ENCODE measurements around the gene RTN4R. TPM values are rescaled to one million over a fixed set of nuclear protein-coding genes. Genes with fewer than 3 reads are reported as not detected.

The RTN4R gene
- total RNA-seq, 4 donors from 2014 or later = 0.29 to 0.75 TPM; not detected in 2

DNA sequence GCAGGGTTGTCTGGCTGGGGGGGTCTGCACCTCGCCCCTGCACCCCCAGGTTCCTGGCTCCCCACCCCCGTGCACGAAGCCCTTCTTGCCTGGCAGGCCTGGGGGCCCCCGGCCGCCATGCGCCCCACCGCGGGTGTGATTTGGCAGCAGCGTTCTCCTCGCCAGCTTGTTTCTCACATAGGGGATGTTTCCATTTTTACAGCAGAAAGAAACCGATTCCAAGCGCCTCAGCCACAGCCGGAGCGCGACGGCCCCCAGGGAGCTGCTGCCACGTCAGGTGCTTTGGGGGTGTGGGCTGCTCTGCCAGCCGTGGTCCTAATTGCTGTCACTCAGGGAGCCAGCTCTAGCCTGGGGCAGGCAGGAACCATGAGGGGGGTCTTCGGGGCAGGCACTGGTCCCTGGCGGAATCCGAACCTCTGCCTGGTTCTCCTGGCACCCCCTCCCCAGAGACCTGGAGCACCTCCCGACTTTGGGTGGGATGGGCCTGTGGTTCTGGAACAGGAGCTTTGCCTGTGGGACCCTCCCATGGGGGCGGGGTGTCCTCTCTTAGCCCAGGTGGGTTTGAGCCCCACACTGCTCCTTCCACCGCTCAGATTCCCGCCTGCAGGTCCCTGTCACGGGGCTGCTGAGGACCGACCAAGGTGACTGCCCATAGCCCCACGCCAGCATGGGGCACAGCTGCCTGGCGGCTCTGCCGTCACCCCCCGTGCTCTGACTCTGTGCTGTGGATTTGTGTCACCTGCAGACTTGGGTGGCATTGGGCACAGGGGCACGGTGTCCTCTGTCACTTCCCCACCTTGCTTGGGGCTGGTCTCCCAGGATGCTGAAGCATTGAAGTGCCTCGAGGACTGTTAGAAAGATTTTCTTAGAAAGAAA is 54.0 kb downstream of the RTN4R start:
- Histone ChIP-seq H3K4me3 (no peak overlapping the region), H3K27ac (no peak overlapping the region), H3K27me3 (no peaks in the 10 kb centered on the region), H3K36me3 (no peaks in the 10 kb centered on the region), H3K9me3 (no peaks in the 10 kb centered on the region), H3K4me1 (no peaks in the 10 kb centered on the region)
- TF ChIP-seq POLR2A (IDR thresholded peaks at IDR 0.05) (no peak), CTCF (IDR thresholded peaks at IDR 0.05 in 4 of 5, conservative IDR thresholded peaks at IDR 0.05 in 1 of 5) (no peak)
- ATAC-seq = no peak
- in situ Hi-C loops (cut with MboI; ENCODE audit: low sequenced_read_pairs in 4 of 4) = no loop called here
- DNase-seq = no peak
- intact Hi-C loops (cut with DNase I; ENCODE audit: low total_unique reads) = no loop called here

DNA sequence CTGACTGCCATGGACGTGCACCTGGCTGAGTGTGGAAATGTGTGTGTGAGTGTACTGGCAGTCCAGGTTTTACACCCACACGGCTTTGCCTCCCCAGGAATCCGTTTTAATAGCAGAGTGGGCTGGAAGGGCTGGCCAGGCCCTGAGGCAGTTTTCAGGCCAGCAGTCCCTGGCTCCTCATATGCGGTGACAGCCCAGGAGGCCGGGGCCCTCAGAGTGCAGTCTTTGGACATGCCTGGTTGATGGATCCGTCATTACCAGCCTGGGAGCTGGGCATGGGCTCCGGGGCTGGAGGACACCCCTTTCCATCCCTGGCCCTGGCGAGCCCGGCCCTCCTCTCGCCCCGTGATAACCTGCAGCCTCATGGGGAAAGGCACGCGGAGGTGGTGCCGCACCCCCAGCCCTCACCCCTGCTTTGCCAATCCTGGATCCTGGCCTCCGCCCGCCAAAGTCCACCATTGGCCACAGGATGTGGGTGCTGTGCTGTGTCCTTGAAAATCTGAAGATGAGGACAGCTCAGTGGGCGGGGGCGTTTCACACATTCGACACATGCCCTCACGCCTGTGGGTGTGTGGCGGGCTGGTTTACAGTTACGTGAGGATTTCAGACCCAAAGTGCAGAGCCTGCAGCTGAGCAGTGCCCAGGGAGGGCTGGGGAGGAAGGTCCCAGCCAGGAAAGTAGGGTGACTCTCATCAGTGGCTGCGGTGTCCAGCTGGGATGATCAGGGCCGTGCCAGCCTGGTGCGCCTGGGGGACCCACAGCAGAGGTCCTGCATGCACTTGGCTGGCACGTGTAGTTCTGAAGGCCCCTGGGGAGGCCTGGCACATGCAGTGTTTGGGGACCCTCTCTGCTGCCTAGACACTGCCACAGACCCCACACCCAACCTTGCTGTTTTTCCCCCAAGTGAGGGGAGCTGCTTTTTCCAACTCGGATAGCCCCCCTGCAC is 55.1 kb downstream of the RTN4R start:
- intact Hi-C loops (cut with DNase I; ENCODE audit: low total_unique reads) = no loop called here
- Histone ChIP-seq H3K27me3 (no peaks in the 10 kb centered on the region), H3K9me3 (no peaks in the 10 kb centered on the region), H3K4me3 (no peak overlapping the region), H3K4me1 (no peaks in the 10 kb centered on the region), H3K36me3 (no peaks in the 10 kb centered on the region), H3K27ac (no peak overlapping the region)
- in situ Hi-C loops (cut with MboI; ENCODE audit: low sequenced_read_pairs in 4 of 4) = no loop called here
- ATAC-seq (no peak), DNase-seq (no peak)
- TF ChIP-seq CTCF (IDR thresholded peaks at IDR 0.05 in 4 of 5, conservative IDR thresholded peaks at IDR 0.05 in 1 of 5) = no peak
- TF ChIP-seq POLR2A (IDR thresholded peaks at IDR 0.05) = no peak

- H3K9me3 ChIP-seq = no peaks in the 10 kb centered on the region
- no peaks in the 10 kb centered on the region for H3K36me3 ChIP-seq
- DNase-seq (peak in 1 of 2 donors; percentile 16), ATAC-seq (no peak)
- no peaks in the 10 kb centered on the region for H3K27me3 ChIP-seq
- intact Hi-C loops (cut with DNase I; ENCODE audit: low total_unique reads) = no loop called here
- TF ChIP-seq POLR2A (IDR thresholded peaks at IDR 0.05) = no peak
- H3K4me1 ChIP-seq = peaks cover 0 to 5% of the 10 kb centered on the region in 2 donors
- no peak overlapping the region for H3K4me3 ChIP-seq
- H3K27ac ChIP-seq = no peak overlapping the region
- in situ Hi-C loops (cut with MboI; ENCODE audit: low sequenced_read_pairs in 4 of 4) = no loop called here
These were observed 55.9 kb downstream of the RTN4R start for GRCh38 chr22:20211997-20212753.

DNA sequence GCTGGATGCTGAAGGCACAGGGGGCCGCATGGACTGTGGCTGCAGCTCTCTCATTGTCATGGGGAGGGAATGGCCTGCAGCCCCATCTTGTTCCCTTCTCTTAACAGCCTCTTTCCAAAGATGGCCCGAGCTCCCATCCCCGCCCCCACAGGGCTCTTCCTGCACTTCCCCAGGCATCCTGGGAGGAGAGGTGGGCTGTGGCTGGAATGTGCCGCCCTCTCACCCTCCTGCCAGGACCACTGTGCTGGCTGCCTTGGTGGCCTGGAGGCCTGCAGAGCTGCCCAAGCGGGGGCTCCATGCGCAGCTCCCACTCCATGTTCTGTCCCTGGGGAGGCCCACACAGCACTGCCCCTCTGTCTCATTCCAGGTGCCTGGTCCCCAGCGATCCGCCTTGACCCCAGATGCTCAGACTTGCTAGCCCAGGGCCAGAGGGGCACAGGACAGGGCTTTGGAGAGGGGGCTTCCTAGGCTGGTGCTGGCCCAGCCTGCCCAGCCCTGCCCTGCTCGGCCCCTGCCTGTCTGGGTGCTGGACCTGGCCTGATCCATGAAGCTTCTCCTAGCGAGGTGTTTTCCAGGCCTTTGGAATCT is 56.6 kb downstream of the RTN4R start:
- intact Hi-C loops (cut with DNase I; ENCODE audit: low total_unique reads) (no loop called here), in situ Hi-C loops (cut with MboI; ENCODE audit: low sequenced_read_pairs in 4 of 4) (no loop called here)
- no peaks in the 10 kb centered on the region for H3K27me3 ChIP-seq
- no peaks in the 10 kb centered on the region for H3K36me3 ChIP-seq
- ATAC-seq = no peak
- TF ChIP-seq POLR2A (IDR thresholded peaks at IDR 0.05) (no peak), CTCF (IDR thresholded peaks at IDR 0.05 in 4 of 5, conservative IDR thresholded peaks at IDR 0.05 in 1 of 5) (no peak)
- H3K9me3 ChIP-seq = no peaks in the 10 kb centered on the region
- no peak overlapping the region for H3K4me3 ChIP-seq
- no peak for DNase-seq
- no peak overlapping the region for H3K27ac ChIP-seq
- peaks cover 0 to 5% of the 10 kb centered on the region in 2 donors for H3K4me1 ChIP-seq
